ENCODE results near the gene TPSG1.
"Not testable (repeated sequence)": the region's sequence is repeated elsewhere in the genome, so short reads cannot be mapped to it uniquely, and the experiment has no call there.

DNA sequence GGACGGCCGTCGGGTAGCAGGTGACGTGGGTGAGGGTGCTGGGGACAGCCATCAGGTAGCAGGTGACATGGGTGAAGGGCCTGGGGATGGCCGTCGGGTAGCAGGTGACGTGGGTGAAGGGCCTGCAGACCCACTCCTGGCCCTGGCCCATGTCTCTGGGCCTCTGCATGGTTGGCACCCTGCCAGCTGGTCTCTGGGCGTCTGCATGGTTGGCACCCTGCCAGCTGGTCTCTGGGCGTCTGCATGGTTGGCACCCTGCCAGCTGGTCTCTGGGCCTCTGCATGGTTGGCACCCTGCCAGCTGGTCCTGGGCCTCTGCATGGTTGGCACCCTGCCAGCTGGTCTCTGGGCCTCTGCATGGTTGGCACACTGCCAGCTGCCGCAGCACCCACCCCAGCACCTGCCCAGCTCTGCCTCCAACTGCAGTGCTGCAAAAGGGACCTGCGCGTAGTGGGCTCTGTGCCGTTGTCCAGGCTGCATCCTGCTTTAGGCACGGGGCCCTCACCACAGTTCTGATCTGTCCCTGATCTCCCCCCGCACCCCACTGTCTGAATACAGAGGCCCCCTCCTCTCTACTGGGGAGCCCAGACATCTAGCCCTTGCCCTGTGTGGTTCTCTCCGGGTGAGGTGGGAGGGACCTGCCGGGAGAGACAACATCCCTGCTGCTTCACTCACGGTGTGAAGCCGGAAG lies 46.8 kb upstream of the TPSG1 start:
- TF ChIP-seq, protein P1, sequence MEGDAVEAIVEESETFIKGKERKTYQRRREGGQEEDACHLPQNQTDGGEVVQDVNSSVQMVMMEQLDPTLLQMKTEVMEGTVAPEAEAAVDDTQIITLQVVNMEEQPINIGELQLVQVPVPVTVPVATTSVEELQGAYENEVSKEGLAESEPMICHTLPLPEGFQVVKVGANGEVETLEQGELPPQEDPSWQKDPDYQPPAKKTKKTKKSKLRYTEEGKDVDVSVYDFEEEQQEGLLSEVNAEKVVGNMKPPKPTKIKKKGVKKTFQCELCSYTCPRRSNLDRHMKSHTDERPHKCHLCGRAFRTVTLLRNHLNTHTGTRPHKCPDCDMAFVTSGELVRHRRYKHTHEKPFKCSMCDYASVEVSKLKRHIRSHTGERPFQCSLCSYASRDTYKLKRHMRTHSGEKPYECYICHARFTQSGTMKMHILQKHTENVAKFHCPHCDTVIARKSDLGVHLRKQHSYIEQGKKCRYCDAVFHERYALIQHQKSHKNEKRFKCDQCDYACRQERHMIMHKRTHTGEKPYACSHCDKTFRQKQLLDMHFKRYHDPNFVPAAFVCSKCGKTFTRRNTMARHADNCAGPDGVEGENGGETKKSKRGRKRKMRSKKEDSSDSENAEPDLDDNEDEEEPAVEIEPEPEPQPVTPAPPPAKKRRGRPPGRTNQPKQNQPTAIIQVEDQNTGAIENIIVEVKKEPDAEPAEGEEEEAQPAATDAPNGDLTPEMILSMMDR (IDR thresholded peaks at IDR 0.05 in 8 of 11, conservative IDR thresholded peaks at IDR 0.05 in 3 of 11) = not testable (repeated sequence)
- not testable (repeated sequence) for TF ChIP-seq POLR2A (IDR thresholded peaks at IDR 0.05)
- TF ChIP-seq POLR2AphosphoS5 (IDR thresholded peaks at IDR 0.05) = peak in 1 of 3 donors; percentile 22
